ENCODE results near the gene NNMT.

DNA sequence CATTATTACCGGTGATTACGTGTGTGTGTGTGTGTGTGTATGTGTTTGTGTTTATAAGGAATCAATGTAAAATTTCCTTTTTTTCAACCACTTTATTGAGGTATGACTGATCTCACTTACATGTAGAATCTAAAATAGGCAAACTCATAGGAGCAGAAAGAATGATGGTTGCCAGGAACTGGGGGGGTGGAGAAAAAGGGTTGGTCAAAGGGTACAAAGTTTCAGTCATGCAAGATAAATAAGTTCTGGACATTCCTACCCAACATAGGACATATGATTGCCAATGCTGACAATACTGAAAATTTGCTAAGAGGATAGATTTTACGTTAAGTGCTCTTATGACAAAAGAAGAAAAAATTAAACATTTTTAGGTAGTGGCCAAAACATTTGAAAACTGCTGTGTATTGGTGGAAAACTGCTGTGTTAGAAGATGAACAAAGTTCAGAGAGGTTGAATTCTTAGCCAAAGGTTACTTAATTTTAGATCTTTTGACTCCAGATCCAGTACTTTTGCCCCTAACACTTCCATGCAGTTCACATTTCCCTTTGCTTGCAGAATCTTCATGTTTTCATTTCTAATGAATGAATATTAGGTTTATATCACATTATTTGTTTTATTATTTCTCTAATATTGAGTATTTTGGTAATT is 49.5 kb downstream of the NNMT start:
- TF ChIP-seq, protein P1, sequence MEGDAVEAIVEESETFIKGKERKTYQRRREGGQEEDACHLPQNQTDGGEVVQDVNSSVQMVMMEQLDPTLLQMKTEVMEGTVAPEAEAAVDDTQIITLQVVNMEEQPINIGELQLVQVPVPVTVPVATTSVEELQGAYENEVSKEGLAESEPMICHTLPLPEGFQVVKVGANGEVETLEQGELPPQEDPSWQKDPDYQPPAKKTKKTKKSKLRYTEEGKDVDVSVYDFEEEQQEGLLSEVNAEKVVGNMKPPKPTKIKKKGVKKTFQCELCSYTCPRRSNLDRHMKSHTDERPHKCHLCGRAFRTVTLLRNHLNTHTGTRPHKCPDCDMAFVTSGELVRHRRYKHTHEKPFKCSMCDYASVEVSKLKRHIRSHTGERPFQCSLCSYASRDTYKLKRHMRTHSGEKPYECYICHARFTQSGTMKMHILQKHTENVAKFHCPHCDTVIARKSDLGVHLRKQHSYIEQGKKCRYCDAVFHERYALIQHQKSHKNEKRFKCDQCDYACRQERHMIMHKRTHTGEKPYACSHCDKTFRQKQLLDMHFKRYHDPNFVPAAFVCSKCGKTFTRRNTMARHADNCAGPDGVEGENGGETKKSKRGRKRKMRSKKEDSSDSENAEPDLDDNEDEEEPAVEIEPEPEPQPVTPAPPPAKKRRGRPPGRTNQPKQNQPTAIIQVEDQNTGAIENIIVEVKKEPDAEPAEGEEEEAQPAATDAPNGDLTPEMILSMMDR (IDR thresholded peaks at IDR 0.05), result no peak
- TF ChIP-seq POLR2A (IDR thresholded peaks at IDR 0.05), result no peak
